Endodermal cell (in vitro differentiated cells): ENCODE data around the gene TMOD3. TPM values are rescaled to one million over a fixed set of nuclear protein-coding genes. Genes with fewer than 3 reads are reported as not detected.

ENCODE experiments used
- DNase-seq: peaks from one replicate; pipeline ENCODE4 v3.0.0-alpha.2; 2017
- H3K27ac ChIP-seq: 2 replicates; pipeline ENCODE4 v1.5.1; 2013; ENCODE audit warnings: mild to moderate bottlenecking, low read depth, low read length, moderate library complexity
- H3K27me3 ChIP-seq: 2 replicates; pipeline ENCODE4 v1.6.1; 2013; ENCODE audit warnings: mild to moderate bottlenecking, low read length, moderate library complexity; ENCODE audit not compliant: insufficient read depth, control insufficient read depth, poor library complexity, severe bottlenecking
- H3K36me3 ChIP-seq: 2 replicates; pipeline ENCODE4 v1.7.0; 2013; ENCODE audit warnings: mild to moderate bottlenecking, low read length, moderate library complexity; ENCODE audit not compliant: control insufficient read depth, insufficient read depth
- H3K4me1 ChIP-seq: one replicate; pipeline ENCODE4 v1.7.0; 2013; ENCODE audit warnings: low read length; ENCODE audit not compliant: control insufficient read depth, insufficient read depth
- H3K4me3 ChIP-seq: 2 replicates; pipeline ENCODE4 v1.5.1; 2013; ENCODE audit warnings: mild to moderate bottlenecking, low read length, moderate library complexity
- H3K9ac ChIP-seq: 2 replicates; pipeline ENCODE4 v1.6.1; 2013; ENCODE audit warnings: mild to moderate bottlenecking, low read length, moderate library complexity; ENCODE audit not compliant: poor library complexity, severe bottlenecking; ENCODE audit errors: extremely low read depth
- H3K9me3 ChIP-seq: 2 replicates; pipeline ENCODE4 v1.6.1; 2013; ENCODE audit warnings: mild to moderate bottlenecking, low read length, moderate library complexity; ENCODE audit not compliant: control insufficient read depth
- H3K27ac Mint-ChIP-seq: 2 replicates; pipeline ENCODE4 v1.8.0; 2020; ENCODE audit warnings: mixed read lengths
- H3K27me3 Mint-ChIP-seq: 2 replicates; pipeline ENCODE4 v1.8.0; 2021; ENCODE audit warnings: mild to moderate bottlenecking, mixed read lengths; ENCODE audit not compliant: insufficient read depth
- H3K36me3 Mint-ChIP-seq: 2 replicates; pipeline ENCODE4 v1.8.0; 2020; ENCODE audit warnings: low read depth, mixed read lengths
- H3K4me1 Mint-ChIP-seq: 2 replicates; pipeline ENCODE4 v1.8.0; 2020; ENCODE audit warnings: mixed read lengths
- H3K4me3 Mint-ChIP-seq: 2 replicates; pipeline ENCODE4 v1.8.0; 2020; ENCODE audit warnings: mild to moderate bottlenecking, moderate library complexity, mixed read lengths
- H3K9me3 Mint-ChIP-seq: 2 replicates; pipeline ENCODE4 v1.8.0; 2020; ENCODE audit warnings: mild to moderate bottlenecking, mixed read lengths
- WGBS, 2 experiments: methylation state at CpG; one replicate each; pipeline versions ENCODE4 v1.1.5 to v1.1.7; 2013; ENCODE audit warnings: missing lambda C conversion rate in 2 of 2, mixed read lengths in 1 of 2; ENCODE audit not compliant: insufficient coverage in 1 of 2, insufficient read length in 1 of 2; 5-methylcytosine and 5-hydroxymethylcytosine counted together
- total RNA-seq, 2 donors: library from RNA; stranded (reverse); fragmentation: NEBNext Ultra II Directional in 1 of 2; extraction: Animal tissue kit (Norgen Biotek cat#: 25700) in 1 of 2; gene quantifications; 2 replicates in 1 of 2; 3 replicates in 1 of 2; pipeline ENCODE4 v1.2.1, GENCODE V29; 2021
- TF ChIP-seq, protein P1 (sequence below): fragments of 200-600 bp; sonication (generic); conservative IDR thresholded peaks from 2 replicates; pipeline ENCODE4 v1.5.0; 2021; ENCODE audit warnings: antibody characterized with exemption, mild to moderate bottlenecking

The TMOD3 gene
- total RNA-seq, 2 donors from 2014 or later, result 39.6 to 44.4 TPM

DNA sequence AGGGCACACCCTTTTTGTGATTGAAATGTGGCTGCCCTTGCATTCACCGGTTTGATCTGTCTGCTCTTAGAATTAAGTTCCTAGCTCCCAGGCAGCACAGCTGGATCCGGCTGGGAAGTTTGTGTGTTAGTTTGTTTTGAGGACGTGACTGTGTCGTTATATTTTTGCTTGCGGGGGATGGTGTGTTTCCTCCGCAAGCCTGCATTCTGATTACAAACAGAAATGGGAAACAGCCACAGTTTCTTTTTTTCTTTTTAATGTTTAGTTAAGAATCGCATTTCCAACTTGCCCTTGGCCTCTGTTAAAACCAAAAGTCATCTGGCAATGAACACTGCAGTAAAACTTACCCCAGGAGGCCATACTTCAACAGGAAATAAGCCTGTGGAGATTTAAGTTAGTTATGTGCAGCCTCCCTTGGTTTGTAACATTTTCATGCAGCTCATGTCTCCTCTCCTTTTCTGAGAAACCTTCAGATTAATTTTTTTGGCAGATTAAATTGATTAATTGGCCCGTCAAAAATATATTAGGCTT lies 888 bp downstream of the TMOD3 start:
- Histone ChIP-seq H3K4me3 (peak overlapping the region; percentile 89), H3K27ac (no peak overlapping the region), H3K27me3 (no peaks in the 10 kb centered on the region), H3K9me3 (no peaks in the 10 kb centered on the region), H3K36me3 (no peaks in the 10 kb centered on the region), H3K4me1 (no peaks in the 10 kb centered on the region), H3K9ac (peak overlapping the region; percentile 58)
- WGBS, 2 experiments, result 3 to 25% methylated on average over 2 to 8 of the region's 8 CpGs
- H3K27ac Mint-ChIP-seq, result peak overlapping the region; percentile 94
- H3K9me3 Mint-ChIP-seq, result no peaks in the 10 kb centered on the region
- peaks cover 13% of the 10 kb centered on the region for H3K4me1 Mint-ChIP-seq
- no peak for DNase-seq
- H3K27me3 Mint-ChIP-seq, result peaks cover 1% of the 10 kb centered on the region
- no peaks in the 10 kb centered on the region for H3K36me3 Mint-ChIP-seq
- H3K4me3 Mint-ChIP-seq, result peak overlapping the region; percentile 92
- TF ChIP-seq, protein P1, sequence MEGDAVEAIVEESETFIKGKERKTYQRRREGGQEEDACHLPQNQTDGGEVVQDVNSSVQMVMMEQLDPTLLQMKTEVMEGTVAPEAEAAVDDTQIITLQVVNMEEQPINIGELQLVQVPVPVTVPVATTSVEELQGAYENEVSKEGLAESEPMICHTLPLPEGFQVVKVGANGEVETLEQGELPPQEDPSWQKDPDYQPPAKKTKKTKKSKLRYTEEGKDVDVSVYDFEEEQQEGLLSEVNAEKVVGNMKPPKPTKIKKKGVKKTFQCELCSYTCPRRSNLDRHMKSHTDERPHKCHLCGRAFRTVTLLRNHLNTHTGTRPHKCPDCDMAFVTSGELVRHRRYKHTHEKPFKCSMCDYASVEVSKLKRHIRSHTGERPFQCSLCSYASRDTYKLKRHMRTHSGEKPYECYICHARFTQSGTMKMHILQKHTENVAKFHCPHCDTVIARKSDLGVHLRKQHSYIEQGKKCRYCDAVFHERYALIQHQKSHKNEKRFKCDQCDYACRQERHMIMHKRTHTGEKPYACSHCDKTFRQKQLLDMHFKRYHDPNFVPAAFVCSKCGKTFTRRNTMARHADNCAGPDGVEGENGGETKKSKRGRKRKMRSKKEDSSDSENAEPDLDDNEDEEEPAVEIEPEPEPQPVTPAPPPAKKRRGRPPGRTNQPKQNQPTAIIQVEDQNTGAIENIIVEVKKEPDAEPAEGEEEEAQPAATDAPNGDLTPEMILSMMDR, result no peak

DNA sequence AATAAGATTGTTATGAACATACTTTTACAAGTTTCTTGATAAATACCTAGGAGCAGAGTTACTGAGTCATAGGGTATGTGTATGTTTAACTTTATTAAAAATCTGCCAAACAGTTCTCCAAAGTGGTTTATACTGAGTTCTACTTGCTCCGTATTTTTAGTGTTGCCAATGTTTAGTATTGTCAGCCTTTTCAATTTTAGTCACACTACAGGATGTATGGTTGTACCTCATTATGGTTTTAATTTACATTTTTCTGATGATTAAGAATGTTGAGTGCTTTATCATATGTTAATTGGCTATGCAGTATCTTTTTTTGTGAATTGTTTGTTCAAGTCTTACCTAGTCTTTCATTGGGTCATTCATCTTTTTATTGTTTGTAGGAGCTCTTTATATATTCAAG lies 4.3 kb downstream of the TMOD3 start:
- Histone ChIP-seq H3K27me3 (no peaks in the 10 kb centered on the region), H3K27ac (no peak overlapping the region), H3K9me3 (no peaks in the 10 kb centered on the region), H3K4me1 (no peaks in the 10 kb centered on the region), H3K4me3 (no peak overlapping the region), H3K36me3 (no peaks in the 10 kb centered on the region), H3K9ac (no peak overlapping the region)
- no peak overlapping the region for H3K4me3 Mint-ChIP-seq
- H3K27me3 Mint-ChIP-seq, result no peaks in the 10 kb centered on the region
- H3K4me1 Mint-ChIP-seq, result peaks cover 24% of the 10 kb centered on the region
- H3K9me3 Mint-ChIP-seq, result no peaks in the 10 kb centered on the region
- H3K36me3 Mint-ChIP-seq, result no peaks in the 10 kb centered on the region
- H3K27ac Mint-ChIP-seq, result no peak overlapping the region
- WGBS, 2 experiments, result 100% methylated on average over 1 of the region's 1 CpG; no CpG with 5 or more reads in 1 of the 2 experiments
- TF ChIP-seq, protein P1, result no peak
- no peak for DNase-seq

DNA sequence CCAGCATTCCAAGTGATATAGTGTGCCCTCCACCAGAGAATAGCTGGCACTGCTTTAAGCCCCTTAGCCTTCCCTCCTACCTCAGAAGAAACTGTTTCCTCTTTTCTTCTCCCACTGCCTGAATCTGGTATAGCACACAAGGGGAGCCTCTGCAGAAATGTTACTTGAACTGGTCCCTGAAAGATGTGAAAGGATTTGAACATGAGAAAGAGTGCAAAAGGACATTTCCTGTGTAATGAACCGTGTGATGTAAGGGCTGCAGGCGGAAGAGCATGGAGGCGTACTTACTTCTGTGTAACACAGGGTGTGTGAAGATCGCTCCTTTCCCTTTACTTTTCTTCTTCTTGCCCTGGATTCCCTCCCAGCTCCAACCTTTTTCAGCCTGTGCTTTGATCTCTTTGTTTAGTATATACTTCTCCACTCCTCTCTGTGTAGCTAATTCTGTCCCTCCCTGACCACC lies 8.4 kb downstream of the TMOD3 start:
- TF ChIP-seq, protein P1, result no peak
- no peak for DNase-seq
- WGBS, 2 experiments, result 69 to 72% methylated on average over 4 of the region's 4 CpGs
- no peaks in the 10 kb centered on the region for H3K9me3 Mint-ChIP-seq
- peak overlapping the region; percentile 22 for H3K27ac Mint-ChIP-seq
- Histone ChIP-seq H3K9ac (no peak overlapping the region), H3K4me1 (no peaks in the 10 kb centered on the region), H3K9me3 (no peaks in the 10 kb centered on the region), H3K36me3 (no peaks in the 10 kb centered on the region), H3K27me3 (no peaks in the 10 kb centered on the region), H3K27ac (no peak overlapping the region), H3K4me3 (no peak overlapping the region)
- no peaks in the 10 kb centered on the region for H3K27me3 Mint-ChIP-seq
- H3K36me3 Mint-ChIP-seq, result no peaks in the 10 kb centered on the region
- peaks cover 23% of the 10 kb centered on the region for H3K4me1 Mint-ChIP-seq
- H3K4me3 Mint-ChIP-seq, result no peak overlapping the region
